GM21367 (cell line): ENCODE measurements around the gene NELFCD.
"Not testable (repeated sequence)": the region's sequence is repeated elsewhere in the genome, so short reads cannot be mapped to it uniquely, and the experiment has no call there.

Experiments used
- ATAC-seq: cut with Tn5 transposase; IDR thresholded peaks from one replicate; pipeline ENCODE4 v1.9.1; 2021; ENCODE audit not compliant: unreplicated experiment

NELFCD gene, protein sequence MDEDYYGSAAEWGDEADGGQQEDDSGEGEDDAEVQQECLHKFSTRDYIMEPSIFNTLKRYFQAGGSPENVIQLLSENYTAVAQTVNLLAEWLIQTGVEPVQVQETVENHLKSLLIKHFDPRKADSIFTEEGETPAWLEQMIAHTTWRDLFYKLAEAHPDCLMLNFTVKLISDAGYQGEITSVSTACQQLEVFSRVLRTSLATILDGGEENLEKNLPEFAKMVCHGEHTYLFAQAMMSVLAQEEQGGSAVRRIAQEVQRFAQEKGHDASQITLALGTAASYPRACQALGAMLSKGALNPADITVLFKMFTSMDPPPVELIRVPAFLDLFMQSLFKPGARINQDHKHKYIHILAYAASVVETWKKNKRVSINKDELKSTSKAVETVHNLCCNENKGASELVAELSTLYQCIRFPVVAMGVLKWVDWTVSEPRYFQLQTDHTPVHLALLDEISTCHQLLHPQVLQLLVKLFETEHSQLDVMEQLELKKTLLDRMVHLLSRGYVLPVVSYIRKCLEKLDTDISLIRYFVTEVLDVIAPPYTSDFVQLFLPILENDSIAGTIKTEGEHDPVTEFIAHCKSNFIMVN

DNA sequence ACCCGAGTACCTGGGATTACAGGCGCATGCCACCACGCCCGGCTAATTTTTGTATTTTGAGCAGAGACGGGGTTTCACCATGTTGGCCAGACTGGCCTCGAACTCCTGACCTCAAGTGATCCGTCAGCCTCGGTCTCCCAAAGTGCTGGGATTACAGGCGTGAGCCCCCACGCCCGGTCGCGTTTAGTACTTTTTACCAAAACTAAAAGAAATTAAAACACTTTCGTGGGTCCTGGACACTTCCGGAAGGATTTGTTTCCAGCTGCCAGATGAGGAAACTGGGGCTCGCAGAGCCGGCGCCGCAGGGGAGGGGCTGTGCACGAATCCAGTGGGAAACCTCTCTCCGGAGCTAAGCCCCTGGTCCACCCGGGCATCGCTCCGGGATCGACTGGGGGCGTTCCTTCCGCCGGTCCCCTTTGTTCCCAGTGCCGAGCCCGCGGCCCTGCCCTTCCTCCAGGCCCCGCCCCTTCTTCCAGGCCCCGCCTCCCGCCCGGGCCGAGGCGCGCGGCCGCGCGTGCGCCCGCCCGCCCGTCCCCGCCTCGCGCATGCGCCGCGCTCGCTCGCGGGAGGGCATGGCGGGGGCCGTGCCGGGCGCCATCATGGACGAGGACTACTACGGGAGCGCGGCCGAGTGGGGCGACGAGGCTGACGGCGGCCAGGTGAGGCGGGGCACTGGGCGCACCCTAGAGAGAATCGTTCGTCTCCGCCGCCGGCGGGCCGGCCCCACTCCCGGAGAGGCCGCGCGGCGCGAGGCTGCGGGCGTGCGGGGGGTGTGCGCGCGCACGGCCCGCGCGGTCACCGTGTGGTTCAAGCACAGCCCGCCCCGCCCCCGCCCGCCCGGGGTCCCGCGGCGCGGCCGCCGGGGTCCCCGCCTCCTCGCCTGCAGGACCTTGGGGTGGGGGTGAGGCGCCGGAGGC lies at the start of gene NELFCD:
NELFCD (plus strand) TSS at position 546 of the 917 bp plus-strand sequence; CDS start at position 600, 54 bp downstream.
- ATAC-seq, result peak; percentile 67

DNA sequence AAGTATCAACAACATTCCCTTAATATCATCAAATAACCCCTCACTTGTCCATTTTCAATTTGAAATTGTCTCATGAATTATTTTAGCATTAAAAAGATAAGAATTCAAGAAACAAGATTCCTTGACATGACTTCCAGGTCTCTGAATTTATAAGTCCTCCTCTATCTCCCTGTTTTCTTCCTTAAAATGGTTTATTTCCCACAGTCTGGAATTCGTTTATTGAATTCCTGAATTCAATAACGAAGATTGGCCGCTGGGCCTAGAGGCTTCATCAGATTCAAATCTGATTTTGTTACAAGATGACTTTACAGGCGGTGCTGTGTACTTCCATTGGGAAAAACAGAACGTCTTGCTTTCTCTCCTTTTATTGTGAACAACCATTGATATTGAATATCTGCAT lies 48.9 kb upstream of the NELFCD start:
- no peak for ATAC-seq

DNA sequence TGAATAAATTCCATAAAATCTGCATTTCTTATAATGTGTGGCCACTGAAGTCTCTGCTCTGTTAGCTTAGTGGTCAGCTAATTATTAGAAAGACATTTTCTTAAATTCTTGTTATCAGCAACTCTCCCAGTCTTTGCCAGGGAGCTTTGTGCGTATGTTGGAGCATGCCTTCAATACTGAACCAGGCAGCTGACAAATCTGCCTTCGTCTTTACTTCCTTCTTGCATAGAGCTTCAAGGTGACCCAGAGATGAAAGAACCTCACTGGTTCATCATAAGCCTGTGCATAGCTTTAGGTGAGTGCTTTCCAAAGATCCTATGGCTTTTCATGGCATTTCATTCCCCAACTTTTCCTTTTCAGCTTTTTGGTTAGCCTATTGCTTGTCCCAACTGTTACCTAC lies 43.0 kb upstream of the NELFCD start:
- no peak for ATAC-seq

DNA sequence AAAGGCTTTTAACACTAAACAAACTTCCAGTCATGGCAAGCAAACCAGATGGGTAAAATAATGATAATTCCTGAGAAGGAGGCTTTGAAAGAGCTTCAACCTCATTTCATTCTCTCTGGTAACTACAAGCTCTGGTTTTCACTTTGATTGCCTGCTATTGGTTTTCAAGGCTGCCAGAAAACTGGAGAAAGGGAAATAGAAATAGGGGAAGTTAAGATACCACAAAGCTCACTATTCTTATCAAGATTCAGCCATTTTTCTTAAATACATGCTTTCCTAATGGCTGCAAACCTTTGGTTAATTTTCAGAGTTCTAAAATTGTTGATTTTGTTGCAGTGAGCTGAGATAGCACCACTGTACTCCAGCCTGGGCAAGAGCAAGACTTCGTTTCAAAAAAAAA lies 42.5 kb upstream of the NELFCD start:
- no peak for ATAC-seq

DNA sequence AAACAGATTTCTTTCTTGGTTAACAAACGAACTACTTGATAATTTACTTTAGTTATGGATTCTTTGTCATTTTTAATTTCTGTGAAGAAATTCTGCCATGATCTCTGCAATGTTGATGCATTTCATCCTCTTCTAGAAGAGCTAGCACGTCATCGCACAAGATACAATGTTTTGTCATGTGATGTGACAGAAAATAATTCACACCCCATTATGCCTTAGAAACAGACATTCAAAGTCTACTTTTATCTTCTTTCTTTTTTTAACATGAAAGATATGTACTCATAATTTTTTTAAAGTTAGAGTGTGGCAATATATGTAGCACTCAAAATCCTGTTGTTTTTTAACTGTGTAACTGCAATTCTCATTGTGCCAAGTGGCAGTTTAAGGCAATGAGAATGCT lies 39.6 kb upstream of the NELFCD start:
- ATAC-seq, result no peak

DNA sequence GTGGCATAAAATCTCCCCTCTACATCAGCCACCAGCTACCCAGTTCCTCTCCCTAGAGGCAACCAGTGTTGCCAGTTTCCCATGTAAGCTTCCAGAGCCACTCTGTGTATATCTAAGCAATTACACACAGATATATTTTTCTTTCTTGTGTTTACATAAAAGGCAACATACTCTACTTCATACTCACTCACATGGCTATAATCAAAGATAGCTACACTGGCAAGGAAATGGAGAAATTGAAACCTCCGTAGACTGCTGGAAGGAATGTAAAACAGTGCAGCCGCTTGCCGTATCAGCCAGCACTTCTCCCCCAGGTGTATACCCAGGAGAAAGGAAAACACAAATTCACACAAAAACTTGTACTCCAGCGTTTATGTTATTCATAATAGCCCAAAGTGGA lies 38.5 kb upstream of the NELFCD start:
- no peak for ATAC-seq

DNA sequence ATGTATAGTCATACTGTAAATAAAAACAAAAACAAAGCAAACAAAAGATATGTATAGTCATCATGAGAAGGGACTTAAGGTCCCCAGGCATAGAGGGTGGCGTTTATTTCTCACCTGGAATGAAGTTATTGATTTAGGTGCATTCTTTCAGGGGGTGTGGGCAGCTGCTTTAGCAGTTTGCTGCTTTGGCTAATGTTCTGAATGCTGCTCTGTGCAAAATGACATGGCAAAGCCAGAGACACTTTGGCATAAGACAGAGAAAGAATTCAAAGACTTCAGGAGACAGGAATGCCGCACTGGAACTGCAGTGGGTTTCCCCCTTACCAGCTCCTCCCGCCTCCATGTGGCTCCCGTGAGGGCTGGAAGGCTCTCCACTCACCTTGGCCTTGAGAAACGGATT lies 36.4 kb upstream of the NELFCD start:
- ATAC-seq, result no peak

DNA sequence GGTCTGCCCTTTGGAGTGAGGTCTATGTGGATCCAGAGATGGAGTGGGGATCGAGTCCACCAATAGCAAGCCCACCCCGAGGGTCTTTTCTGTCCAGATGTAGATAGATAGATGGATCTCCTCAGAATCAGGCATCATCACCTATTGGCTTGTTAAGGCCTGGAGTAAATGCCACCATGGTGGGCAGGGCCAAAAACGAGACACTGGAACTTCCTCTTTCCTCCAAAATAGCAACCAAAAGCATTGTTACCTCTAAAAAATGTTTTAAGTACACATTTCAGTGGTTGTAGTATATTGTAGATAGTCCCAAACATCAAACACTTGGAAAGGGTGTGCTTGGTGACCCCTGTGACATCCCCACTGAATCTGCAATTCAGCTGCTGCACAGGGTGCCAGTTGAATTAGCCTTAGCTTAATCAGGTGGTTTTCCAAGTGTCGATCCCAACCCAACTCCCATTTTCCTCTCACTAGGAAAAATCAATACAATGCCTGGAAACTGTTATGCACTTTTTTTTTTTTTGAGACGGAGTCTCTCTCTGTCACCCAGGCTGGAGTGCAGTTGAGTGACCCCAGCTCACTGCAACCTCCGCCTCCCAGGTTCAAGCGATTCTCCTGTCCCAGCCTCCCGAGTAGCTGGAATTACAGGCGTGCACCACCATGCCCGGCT lies 35.0 kb upstream of the NELFCD start:
- no peak for ATAC-seq

DNA sequence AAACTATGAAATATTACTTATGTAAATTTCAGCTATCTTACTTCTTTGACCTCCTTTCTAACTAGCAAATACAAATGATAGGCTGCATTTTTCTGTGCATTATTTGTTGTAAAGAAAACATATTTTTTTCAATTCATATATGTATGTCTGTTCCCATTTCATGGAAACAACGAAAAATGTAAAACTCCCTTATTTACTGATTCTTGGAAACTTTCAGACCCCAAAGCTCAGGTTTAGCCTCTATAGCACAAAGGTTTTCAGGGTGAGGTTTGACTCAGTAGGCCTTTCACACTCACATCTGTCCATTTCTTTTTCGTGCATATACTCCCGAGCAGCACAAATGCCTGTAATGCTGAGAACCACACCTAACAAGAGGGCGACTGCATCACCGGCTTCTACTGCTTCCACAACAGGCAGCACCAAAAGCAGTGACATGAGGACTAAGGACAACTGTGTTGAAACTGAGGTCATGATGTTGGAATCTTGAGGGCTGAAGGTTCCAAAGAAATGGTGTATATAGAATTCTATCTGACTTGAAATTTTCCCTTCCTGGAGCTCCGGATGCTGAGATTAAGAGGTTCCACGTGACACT lies 33.2 kb upstream of the NELFCD start:
- ATAC-seq, result not testable (repeated sequence)

DNA sequence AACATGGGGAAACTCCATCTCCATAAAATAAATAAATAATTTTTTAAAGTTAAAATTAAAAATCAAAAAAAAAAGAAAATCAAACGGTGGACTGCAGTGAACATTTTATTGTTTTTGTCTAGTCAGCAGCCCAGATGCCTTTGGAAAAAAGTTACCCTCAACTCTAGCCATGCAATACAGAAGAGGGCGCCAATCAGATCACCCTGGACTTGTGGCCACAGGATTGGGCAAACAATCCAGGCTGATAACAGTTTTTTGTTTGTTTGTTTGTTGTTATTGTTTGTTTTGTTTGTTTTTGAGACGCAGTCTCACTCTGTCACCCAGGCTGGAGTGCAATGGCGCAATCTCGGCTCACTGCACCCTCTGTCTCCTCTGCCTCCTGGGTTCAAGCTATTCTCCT lies 30.5 kb upstream of the NELFCD start:
- ATAC-seq, result no peak

DNA sequence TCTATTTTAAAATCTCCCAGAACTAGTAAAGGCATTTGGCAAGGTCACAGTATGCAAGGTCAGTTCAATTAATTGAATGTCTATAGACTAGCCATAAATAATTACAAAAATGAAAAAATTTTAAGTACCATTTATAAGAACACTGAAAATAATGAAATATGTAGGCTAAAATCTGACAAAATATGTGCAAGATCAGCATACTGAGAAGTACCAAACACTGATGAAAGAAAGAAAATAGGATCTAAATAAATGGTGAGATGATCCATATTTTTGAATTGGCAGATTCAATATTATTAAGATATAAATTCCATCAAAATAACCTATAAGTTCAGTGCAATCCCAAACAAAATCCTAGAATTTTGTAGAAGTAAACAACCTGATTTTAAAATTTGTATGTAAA lies 28.0 kb upstream of the NELFCD start:
- ATAC-seq, result no peak

DNA sequence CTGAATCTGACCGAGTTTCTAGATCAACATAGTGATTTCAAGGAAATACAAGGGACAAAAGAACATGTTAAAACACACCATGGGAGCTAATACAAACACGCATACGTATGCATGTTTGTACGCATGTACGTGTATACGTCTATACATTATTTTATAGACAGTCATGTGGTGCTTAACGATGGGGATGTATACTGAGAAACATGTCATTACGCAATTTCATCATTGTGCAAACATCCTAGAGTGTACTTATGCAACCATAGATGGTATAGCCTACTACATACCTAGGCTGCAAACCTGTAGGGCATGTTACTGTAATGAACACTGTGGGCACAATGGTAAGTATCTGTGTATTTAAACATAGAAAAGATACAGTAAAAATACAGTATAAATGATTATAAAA lies 25.0 kb upstream of the NELFCD start:
- no peak for ATAC-seq

DNA sequence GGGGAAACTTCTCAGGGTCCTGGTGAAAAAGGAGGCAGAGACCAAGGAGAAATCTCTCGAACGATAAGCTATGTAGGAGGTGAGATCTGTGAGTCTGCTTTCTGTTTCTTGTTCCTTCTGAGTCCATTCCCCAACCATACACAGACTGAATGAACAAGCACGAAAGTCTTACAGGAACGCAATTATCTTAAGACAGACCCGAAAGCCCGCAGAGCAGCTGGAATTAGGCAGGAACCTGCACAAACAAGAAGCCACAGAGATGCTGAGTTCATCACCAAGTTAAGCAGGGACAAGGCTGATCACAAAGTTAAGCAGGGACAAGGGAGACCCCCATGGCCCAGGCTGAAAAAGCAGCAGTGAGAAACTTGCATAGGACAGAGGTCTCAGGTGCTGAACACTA lies 21.4 kb upstream of the NELFCD start:
- no peak for ATAC-seq

DNA sequence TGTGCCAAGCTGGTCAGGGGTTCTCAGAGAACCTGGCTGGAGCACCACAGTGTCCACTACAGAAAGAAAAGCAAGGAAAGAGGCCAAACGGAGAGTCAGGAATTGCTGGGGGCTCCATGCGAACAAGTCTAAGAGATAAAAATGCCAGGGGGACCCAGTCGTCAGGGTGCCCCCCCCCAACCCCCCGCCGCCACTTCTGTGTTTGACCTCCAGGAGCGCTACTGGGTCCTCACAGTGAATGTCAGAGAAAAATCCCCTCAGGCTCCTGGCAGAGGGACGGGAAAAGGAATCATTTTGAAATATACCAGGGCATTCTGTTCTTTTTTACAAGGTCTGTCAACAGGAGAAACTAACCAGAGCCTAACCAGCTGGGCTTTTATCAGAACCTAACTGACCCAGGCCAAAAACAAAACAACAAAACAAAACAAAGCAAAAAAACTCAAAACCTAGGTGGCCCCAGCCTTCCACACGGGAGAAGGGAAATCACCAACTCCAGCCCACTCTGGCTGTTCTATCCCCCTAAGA lies 17.9 kb upstream of the NELFCD start:
- no peak for ATAC-seq

DNA sequence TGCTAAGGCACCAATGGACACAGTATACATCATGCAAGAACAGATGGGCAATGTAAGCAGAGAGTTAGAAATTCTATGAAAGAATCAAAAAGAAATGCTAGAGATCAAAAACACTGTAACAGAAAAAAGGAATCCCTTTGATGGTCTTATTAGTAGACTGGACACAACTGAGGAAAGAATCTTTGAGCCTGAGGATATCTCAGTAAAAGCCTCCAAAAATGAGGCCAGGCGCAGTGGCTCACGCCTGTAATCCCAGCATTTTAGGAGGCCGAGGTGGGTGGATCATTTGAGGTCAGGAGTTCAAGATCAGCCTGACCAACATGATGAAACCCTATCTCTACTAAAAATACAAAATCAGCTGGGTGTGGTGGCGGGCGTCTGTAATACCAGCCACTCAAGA lies 17.1 kb upstream of the NELFCD start:
- not testable (repeated sequence) for ATAC-seq

DNA sequence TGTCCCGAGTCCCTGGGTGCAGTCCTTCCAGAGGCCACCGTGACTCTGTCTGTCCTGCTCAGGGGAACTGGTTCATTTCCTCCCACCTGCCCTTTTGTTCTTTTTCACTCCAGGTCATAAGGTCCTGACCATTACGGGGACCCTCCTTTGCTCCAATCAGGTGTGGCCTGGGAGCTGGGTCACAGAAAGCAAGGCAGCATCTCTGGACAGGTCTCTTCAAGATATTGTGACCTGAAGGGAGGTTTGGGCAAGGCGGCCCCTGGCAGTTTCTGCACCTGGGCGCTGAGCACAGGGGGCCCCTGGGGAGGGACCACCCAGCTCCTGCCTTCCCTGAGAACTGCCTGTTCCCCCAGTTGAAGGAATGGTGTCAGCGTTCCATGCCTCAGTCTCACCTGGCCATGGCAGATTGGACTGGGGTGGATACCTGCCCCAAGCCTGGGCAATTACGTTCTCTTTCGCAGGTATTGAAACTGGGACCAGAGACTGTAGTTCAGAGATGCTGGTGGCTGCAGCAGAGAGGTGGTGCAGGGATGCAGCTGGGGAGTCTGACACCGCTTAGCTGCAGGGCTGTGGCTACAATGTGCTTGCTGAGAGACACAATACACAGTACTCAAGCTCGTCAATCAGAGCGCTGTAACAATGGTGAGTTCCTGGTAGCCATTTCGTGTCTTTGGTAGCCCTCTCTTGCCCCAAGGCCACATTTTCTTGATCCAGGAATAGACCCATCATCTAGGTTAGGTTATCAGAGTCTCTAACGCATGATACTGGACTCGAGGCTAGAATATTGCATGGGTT lies 15.6 kb upstream of the NELFCD start:
- ATAC-seq, result no peak

DNA sequence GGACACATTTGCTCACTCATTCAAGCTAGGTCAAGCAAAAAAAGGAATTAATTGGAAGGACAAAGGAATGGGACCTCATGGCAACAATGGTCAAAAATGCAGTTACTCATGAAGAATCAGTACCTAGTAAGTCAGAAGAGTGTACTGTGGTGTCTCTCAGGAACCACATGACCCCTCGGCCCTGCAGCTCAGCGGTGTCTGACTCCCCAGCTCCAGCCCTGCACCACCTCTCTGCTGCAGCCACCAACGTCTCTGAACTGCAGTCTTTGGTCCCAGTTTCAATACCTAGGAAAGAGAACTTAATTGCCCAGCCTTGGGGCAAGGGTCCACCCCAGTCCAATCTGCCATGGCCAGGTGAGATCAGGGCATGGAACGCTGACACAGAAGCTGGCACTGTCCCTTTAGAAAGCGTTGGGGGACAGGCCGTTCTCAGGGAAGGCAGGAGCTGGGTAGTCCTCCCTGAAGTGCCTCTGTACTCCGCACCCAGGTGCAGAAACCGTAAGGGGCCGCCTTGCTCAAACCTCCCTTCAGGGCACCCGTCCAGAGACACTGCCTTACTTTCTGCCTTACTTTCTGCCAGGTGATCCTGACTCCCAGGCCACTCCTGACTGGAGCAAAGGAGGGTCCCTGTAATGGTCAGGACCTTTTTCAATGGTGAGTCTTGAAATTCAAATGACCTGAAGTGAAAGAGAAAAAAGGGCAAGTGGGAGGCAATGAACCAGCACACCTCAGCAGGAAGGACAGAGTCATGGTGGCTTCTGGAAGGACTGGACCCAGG lies 13.2 kb upstream of the NELFCD start:
- no peak for ATAC-seq

DNA sequence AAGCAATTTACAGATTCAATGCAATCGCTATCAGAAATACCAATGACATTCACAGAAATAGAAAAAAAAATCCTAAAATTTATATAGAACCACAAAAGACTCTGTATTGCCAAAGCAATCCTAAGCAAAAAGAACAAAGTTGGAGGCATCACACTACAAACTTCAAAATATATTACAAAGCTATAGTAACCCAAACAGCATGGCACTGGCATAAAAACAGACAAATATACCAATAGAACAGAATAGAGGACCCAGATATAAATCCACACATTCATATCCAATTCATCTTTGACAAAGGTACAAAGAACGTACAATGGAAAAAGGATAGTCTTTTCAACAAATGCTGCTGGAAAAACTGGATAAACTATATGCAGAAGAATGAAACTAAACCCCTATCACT lies 11.6 kb upstream of the NELFCD start:
- ATAC-seq, result no peak

DNA sequence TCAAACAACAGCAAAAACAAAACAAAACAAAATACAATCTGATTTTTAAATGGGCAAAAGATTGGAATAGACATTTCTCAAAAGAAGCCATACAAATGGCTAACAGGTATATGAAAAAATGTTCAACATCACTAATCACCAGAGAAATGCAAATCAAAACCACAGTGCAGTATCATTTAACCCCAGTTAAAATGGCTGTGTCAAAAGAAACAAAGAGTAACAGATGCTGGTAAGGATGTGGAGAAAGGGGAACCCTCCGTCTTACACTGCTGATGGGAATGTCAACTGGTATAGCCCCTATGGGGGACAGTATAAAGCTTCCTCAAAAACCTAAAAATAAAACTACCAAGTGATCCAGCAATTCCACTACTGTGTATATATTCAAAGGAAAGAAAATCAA lies 10.9 kb upstream of the NELFCD start:
- no peak for ATAC-seq
